A549 treated with Hydrocortisone at 1 μM for 4 hours (cell line): Measurements from ENCODE around the gene PCDHB10. TPM values are rescaled to one million over a fixed set of nuclear protein-coding genes. Genes with fewer than 3 reads are reported as not detected.

Experiments used
- total RNA-seq: library from RNA; stranded (reverse); fragments of 200-300 nt; extraction: Qiagen RNA extraction; gene quantifications from 5 replicates; pipeline ENCODE4 v1.2.3, GENCODE V29; 2022

The PCDHB10 gene
- total RNA-seq = 0.03 to 0.06 TPM (median 0.05 TPM) in 3 of 5 replicates, not detected in the others

DNA sequence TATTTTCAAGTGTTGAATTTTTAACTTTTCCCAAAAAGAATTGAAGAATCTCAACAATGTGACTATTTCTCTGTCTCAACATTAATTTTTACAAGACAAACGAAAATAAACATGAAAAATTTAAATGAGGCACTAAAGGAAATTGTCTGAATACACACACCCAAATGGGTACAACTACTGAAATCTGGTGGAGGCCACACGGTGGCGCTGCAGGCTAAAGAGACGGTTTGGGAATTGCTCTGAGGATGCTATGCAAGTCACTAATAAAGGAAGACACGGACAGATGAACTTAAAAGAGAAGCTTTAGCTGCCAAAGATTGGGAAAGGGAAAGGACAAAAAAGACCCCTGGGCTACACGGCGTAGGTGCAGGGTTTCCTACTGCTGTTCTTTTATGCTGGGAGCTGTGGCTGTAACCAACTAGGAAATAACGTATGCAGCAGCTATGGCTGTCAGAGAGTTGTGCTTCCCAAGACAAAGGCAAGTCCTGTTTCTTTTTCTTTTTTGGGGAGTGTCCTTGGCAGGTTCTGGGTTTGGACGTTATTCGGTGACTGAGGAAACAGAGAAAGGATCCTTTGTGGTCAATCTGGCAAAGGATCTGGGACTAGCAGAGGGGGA is at the start of gene PCDHB10:
TSS of gene PCDHB10 (plus strand) at position 244 of the 616 bp plus-strand sequence. CDS start at position 444, 200 bp downstream.

DNA sequence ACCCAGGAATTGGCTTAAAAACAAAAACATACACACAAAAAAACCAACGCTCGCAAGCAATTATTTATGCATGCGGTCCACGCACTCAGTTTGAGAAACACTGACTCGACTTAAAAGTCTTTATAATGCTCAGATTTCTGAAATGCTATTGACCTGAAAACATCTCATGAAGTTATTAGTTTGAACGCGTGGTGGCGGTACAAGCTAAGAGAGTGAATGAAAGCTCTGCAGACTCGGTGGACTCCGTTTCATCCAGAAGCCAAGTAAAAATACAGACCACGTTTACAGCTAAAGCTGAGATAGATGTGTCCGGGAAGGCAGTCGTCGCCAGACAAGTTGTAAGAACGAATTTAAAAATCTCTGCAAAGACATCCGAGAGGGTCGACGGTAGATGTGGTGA is 42.3 kb upstream of the PCDHB10 start, which contains the start of gene PCDHB6:
TSS of gene PCDHB6 (plus strand) at position 246 of the 400 bp plus-strand sequence. CDS start 201 bp downstream, outside the sequence.

DNA sequence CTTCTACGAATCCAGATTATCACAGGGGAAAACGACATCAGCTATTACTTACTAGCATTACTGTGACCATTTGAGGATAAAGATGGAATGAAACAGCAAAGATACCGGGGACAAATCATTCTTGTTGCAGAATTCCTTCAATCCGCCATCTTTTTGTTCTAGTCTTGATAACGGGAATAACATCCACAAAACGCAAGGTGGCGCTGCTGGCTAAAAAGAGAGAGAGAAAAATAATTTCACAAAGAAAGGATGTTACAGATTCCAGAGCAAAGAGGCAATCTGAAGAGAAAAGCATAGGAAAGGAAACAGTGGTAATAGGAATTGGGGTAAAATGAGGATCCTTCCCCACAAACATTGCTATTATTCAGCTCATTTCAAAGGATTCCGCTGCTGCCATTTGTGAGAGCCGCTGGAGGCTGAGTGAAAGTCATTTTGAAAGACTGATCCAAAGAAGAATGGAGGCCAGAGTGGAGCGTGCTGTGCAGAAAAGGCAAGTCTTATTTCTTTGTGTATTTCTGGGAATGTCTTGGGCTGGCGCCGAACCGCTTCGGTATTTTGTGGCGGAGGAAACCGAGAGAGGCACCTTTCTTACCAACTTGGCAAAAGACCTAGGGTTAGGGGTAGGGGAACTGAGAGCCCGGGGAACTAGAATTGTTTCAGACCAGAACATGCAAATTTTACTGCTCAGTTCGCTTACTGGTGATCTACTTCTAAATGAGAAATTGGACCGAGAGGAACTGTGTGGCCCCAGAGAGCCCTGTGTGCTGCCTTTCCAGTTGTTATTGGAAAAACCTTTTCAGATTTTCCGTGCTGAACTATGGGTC is 19.6 kb upstream of the PCDHB10 start, which contains the start of gene PCDHB7:
TSS of gene PCDHB7 (plus strand) at position 264 of the 824 bp plus-strand sequence. CDS start at position 456, 192 bp downstream.

DNA sequence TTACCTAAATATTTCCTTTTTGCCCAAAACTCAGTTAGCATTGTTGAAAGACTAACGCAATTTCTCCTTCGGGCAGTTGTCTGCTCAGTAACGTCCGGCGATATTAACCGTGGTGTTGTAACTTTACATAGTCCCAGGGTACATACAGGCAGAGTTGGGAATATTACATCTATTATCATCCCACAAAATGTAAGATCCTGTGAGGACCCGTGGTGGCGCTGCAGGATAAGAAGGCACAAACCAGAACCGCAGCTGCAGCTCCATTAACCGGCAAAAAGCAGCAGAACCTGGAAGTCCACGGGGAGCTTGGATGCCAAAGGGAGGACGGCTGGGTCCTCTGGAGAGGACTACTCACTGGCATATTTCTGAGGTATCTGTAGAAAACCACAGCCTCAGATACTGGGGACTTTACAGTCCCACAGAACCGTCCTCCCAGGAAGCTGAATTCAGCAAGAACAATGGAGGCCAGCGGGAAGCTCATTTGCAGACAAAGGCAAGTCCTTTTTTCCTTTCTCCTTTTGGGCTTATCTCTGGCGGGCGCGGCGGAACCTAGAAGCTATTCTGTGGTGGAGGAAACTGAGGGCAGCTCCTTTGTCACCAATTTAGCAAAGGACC is 14.5 kb upstream of the PCDHB10 start, which contains the start of gene PCDHB8:
TSS of gene PCDHB8 (plus strand) at position 214 of the 615 bp plus-strand sequence. CDS start at position 459, 245 bp downstream.

DNA sequence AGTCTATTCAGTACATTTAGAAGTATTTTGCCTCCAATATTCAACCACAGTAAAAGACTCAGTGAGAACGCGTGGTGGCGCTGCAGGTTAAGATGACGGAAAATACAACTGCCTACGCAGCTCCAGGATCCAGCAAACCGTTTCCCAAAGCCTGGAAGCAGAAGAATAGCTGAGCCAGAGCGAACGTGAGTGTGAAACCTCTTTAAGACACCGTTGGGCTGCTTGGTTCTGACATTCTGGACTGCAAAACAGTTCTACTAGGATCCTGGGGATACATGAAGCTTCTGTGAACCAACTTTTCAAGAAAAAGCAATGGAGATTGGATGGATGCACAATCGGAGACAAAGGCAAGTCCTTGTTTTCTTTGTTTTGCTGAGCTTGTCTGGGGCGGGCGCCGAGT is 9.9 kb upstream of the PCDHB10 start, which contains the start of gene PCDHB16:
TSS of gene PCDHB16 (plus strand) at position 140 of the 400 bp plus-strand sequence. CDS start at position 313, 173 bp downstream.

DNA sequence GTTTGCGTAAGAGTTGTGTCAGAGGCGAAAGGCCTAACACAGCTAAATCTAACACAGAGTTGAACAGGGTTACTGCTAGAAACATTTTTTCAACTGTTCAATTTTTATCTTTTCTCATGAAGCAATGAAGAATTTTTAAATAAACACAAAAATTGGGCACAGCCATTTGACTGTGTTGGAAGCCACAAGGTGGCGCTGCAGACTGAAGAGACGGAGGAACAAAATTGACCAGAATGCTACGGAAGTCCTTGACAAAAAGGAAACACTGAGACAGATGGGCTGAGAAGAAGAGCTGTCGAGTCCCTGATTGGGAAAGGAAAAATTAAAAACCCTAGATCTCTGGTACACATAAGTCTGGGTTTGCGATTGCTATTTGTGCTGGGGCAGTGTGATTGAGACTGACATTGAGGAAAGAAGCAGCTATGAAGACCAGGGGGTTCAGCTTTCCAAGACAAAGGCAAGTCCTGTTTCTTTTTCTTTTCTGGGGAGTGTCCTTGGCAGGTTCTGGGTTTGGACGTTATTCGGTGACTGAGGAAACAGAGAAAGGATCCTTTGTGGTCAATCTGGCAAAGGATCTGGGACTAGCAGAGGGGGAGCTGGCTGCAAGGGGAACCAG is 5.1 kb upstream of the PCDHB10 start, which contains the start of gene PCDHB9:
TSS of gene PCDHB9 (plus strand) at position 265 of the 616 bp plus-strand sequence. CDS start at position 423, 158 bp downstream.

DNA sequence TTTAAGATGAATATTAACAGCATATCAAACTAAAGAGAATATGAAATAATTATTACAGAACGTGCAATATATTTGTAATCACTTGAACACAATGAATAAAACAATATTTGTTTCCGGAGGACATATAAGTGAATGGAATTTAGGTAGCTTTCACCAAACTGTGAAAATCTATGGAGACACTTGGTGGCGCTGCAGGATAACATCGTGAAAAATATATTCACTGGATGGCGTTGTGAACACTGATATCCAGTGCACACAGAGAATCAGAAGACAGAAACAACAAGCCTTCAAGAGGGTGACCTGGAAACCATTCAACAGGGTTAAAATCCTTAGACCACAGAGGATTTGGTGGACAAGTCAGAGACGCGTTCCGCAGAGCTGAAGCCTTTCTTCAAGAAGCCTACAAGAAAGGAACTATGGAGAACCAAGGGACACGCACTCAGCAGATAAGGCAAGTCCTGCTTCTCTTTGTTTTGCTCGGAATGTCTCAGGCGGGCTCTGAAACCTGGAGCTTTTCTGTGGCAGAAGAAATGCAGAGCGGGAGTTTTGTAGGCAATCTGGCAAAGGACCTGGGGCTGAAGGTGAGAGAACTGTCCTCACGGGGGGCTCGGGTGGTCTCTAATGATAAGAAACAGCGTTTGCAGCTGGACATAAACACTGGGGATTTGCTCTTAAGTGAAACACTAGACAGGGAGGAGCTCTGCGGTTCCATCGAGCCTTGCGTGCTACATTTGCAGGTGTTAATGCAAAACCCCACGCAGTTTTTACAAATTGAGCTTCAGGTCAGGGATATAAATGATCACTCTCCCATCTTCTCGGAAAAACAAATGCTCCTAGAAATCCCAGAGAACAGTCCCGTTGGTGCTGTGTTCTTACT is 7.4 kb downstream of the PCDHB10 start, which contains the start of gene PCDHB11:
TSS of gene PCDHB11 (plus strand) at position 269 of the 877 bp plus-strand sequence. CDS start at position 417, 148 bp downstream.

DNA sequence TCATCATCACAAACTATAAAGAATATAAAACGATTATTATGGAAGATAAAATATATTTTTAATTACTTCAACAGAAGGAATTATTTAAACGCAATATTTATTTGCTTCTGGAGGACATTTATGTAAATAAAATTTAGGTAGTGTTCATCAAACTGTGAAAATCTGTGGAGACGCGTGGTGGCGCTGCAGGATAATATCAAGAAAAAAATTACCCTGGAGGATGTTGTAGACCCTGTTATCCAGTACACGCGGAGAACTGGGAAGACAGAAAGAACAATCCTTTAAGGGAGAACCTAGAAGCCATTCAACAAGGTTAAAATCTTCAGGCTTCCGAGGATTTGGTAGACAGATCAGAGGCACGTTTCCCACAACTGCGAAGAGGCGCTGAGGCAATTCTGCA is 16.3 kb downstream of the PCDHB10 start, which contains the start of gene PCDHB12:
TSS of gene PCDHB12 (plus strand) at position 242 of the 400 bp plus-strand sequence. CDS start 189 bp downstream, outside the sequence.

DNA sequence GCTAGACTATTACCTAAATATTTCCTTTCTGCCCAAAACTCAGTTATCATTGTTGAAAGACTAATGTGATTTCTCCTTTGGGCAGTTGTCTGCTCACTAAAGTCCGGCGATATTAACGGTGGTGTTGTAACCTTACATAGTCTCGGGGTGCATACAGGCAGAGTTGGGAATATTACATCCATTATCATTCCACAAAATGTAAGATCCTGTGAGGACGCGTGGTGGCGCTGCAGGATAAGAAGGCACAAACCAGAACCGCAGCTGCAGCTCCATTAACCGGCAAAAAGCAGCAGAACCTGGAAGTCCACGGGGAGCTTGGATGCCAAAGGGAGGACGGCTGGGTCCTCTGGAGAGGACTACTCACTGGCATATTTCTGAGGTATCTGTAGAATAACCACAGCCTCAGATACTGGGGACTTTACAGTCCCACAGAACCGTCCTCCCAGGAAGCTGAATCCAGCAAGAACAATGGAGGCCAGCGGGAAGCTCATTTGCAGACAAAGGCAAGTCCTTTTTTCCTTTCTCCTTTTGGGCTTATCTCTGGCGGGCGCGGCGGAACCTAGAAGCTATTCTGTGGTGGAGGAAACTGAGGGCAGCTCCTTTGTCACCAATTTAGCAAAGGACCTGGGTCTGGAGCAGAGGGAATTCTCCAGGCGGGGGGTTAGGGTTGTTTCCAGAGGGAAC is 21.6 kb downstream of the PCDHB10 start, which contains the start of gene PCDHB13:
TSS of gene PCDHB13 (plus strand) at position 264 of the 684 bp plus-strand sequence. CDS start at position 469, 205 bp downstream.

DNA sequence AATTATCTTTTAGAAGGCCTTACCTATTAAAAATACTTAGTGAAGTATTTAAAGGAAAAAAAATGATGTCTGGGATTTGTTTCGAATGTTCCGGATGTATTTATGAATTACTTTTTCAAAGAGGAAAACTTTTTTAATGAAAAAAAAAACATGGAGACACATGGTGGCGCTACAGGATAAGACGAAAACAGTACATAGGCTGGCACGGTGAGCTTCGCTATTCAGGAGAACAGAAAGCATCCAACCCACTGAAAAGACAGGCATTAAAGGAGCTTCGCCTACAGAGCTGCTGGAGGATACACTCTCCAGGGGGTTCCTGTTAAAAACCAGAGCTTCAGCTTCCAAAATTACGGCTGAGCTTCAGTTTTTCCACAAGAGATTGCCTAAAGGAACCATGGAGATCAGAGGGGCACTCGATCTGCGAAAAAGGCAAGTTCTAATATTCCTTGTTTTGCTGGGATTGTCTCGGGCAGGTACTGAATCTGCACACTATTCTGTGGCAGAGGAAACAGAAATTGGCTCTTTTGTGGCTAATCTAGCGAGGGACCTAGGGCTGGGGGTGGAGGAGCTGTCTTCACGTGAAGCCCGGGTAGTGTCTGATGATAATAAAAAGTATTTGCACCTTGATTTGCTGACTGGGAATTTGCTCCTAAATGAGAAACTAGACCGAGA is 31.1 kb downstream of the PCDHB10 start, which contains the start of gene PCDHB14:
TSS of gene PCDHB14 (plus strand) at position 232 of the 672 bp plus-strand sequence. CDS start at position 395, 163 bp downstream.

Other genes starting within 250 kb of the PCDHB10 start
- 3.3 to 4.9 TPM (median 3.7 TPM) in 5 replicates for gene PCDHAC2, start 225.9 kb upstream of the PCDHB10 start, total RNA-seq
- not detected in 5 replicates for gene PCDHB1, start 141.0 kb upstream of the PCDHB10 start, total RNA-seq
- gene PCDHB2, start 97.7 kb upstream of the PCDHB10 start, total RNA-seq = 3.1 to 3.9 TPM (median 3.4 TPM) in 5 replicates
- gene PCDHB3, start 91.9 kb upstream of the PCDHB10 start, total RNA-seq = 0.03 to 0.07 TPM in 2 of 5 replicates, not detected in the others
- gene PCDHB4, start 70.5 kb upstream of the PCDHB10 start, total RNA-seq = 0.06 to 0.10 TPM (median 0.07 TPM) in 3 of 5 replicates, not detected in the others
- gene PCDHB5, start 57.1 kb upstream of the PCDHB10 start, total RNA-seq = 1.1 to 1.8 TPM (median 1.6 TPM) in 5 replicates
- gene PCDHB6, start 42.3 kb upstream of the PCDHB10 start, total RNA-seq = 0.84 to 1.1 TPM (median 1.0 TPM) in 5 replicates
- not detected in 5 replicates for gene PCDHB7, start 19.7 kb upstream of the PCDHB10 start, total RNA-seq
- 0.13 to 0.36 TPM (median 0.30 TPM) in 5 replicates for gene PCDHB8, start 14.6 kb upstream of the PCDHB10 start, total RNA-seq
- 0.05 to 0.08 TPM (median 0.05 TPM) in 4 of 5 replicates, not detected in the other for gene PCDHB16, start 10.0 kb upstream of the PCDHB10 start, total RNA-seq
- 0.03 TPM in 1 of 5 replicates, not detected in the others for gene PCDHB9, start 5.2 kb upstream of the PCDHB10 start, total RNA-seq
- gene PCDHB11, start 7.3 kb downstream of the PCDHB10 start, total RNA-seq = 0.03 to 0.08 TPM (median 0.06 TPM) in 5 replicates
- 0.06 TPM in 1 of 5 replicates, not detected in the others for gene PCDHB12, start 16.4 kb downstream of the PCDHB10 start, total RNA-seq
- gene PCDHB13, start 21.6 kb downstream of the PCDHB10 start, total RNA-seq = 0.06 to 0.09 TPM (median 0.09 TPM) in 4 of 5 replicates, not detected in the other
- gene PCDHB14, start 31.0 kb downstream of the PCDHB10 start, total RNA-seq = 0.06 to 0.10 TPM (median 0.08 TPM) in 5 replicates
- 0.03 to 0.14 TPM (median 0.06 TPM) in 5 replicates for gene PCDHB15, start 53.0 kb downstream of the PCDHB10 start, total RNA-seq
- not detected in 5 replicates for gene SLC25A2, start 111.7 kb downstream of the PCDHB10 start, total RNA-seq
- gene TAF7, start 128.4 kb downstream of the PCDHB10 start, total RNA-seq = 60.4 to 85.3 TPM (median 69.6 TPM) in 5 replicates
- gene PCDHGA1, start 138.2 kb downstream of the PCDHB10 start, total RNA-seq = 0.22 to 0.38 TPM (median 0.31 TPM) in 5 replicates
- 0.54 to 0.91 TPM (median 0.62 TPM) in 5 replicates for gene PCDHGA2, start 146.4 kb downstream of the PCDHB10 start, total RNA-seq
- gene PCDHGA3, start 151.5 kb downstream of the PCDHB10 start, total RNA-seq = not detected in 5 replicates
- gene PCDHGB1, start 157.7 kb downstream of the PCDHB10 start, total RNA-seq = 1.3 to 2.2 TPM (median 1.6 TPM) in 5 replicates
- 0.06 to 0.16 TPM (median 0.12 TPM) in 4 of 5 replicates, not detected in the other for gene PCDHGA4, start 162.7 kb downstream of the PCDHB10 start, total RNA-seq
- gene PCDHGB2, start 167.6 kb downstream of the PCDHB10 start, total RNA-seq = 0.05 to 0.13 TPM (median 0.11 TPM) in 4 of 5 replicates, not detected in the other
- gene PCDHGA5, start 171.8 kb downstream of the PCDHB10 start, total RNA-seq = 0.10 to 0.23 TPM (median 0.13 TPM) in 5 replicates
- 0.20 to 0.25 TPM (median 0.21 TPM) in 5 replicates for gene PCDHGB3, start 177.9 kb downstream of the PCDHB10 start, total RNA-seq
- gene PCDHGA6, start 181.5 kb downstream of the PCDHB10 start, total RNA-seq = 0.14 to 0.26 TPM (median 0.20 TPM) in 5 replicates
- 0.57 to 1.2 TPM (median 0.76 TPM) in 5 replicates for gene PCDHGA7, start 190.4 kb downstream of the PCDHB10 start, total RNA-seq
- 0.56 to 1.1 TPM (median 0.85 TPM) in 5 replicates for gene PCDHGB4, start 195.3 kb downstream of the PCDHB10 start, total RNA-seq
- gene PCDHGA8, start 200.3 kb downstream of the PCDHB10 start, total RNA-seq = 0.02 to 0.05 TPM (median 0.05 TPM) in 3 of 5 replicates, not detected in the others
- 2.0 to 2.6 TPM (median 2.3 TPM) in 5 replicates for gene PCDHGB5, start 205.6 kb downstream of the PCDHB10 start, total RNA-seq
- gene PCDHGA9, start 210.4 kb downstream of the PCDHB10 start, total RNA-seq = 0.05 to 0.07 TPM (median 0.07 TPM) in 4 of 5 replicates, not detected in the other
- gene PCDHGB6, start 215.7 kb downstream of the PCDHB10 start, total RNA-seq = 0.05 to 0.18 TPM (median 0.10 TPM) in 5 replicates
- 0.02 to 0.03 TPM (median 0.02 TPM) in 3 of 5 replicates, not detected in the others for gene PCDHGA10, start 220.6 kb downstream of the PCDHB10 start, total RNA-seq
- gene PCDHGB7, start 225.3 kb downstream of the PCDHB10 start, total RNA-seq = 0.02 to 0.08 TPM (median 0.07 TPM) in 5 replicates
- 0.02 to 0.06 TPM (median 0.02 TPM) in 3 of 5 replicates, not detected in the others for gene PCDHGA11, start 228.7 kb downstream of the PCDHB10 start, total RNA-seq
- gene PCDHGA12, start 238.2 kb downstream of the PCDHB10 start, total RNA-seq = 0.03 TPM in 2 of 5 replicates, not detected in the others